ENCODE measurements around the gene ALMS1. TPM values are rescaled to one million over a fixed set of nuclear protein-coding genes. Genes with fewer than 3 reads are reported as not detected.

The ALMS1 gene
- total and polyA plus RNA-seq, 9 of the 15 experiments (the other 6 are each of a cell fraction or from before 2014, with no cell fraction given): 1.4 to 26.3 (median 13.6) TPM

DNA sequence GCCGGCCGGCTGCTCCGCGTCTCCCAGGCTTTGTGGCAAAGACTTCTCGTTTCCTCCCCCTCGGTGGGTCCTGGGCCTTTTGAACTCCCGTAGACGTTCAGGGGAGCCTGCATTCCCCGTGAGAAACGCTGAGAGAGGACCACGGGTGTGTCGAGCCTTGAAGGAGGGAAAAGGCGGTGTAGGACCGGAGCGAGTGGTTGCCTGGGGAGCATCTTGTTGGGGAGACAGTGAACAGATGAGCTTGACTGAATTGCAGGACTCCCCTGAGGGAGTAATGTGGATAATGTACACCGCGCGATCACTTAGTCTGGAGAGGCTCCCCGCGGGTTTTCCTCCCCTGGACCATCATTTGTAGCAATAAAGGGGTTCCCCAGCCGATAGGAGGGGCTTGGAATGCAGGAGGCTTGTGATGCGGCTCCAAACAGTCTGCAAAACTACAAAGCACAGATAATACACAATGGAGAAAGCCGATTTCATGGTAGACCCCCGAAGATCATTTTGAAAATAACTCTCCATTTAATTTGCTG is 769 bp downstream of the ALMS1 start:
- Histone ChIP-seq H3K9me1 (ENCODE audit: control insufficient read depth, insufficient read depth, low read length) (no peaks in the 10 kb centered on the region), H2AFZ (ENCODE audit: low read depth, low read length) (peak overlapping the region; percentile 99), H3K27me3 (ENCODE audit: control insufficient read depth in 2 of 2, insufficient read depth in 2 of 2, low read length in 2 of 2) (peaks cover 0 to 4% of the 10 kb centered on the region in 2 experiments; a peak in 1 of 5 replicates), H3K4me2 (ENCODE audit: insufficient read depth, low read length) (peak overlapping the region; percentile 93), H3K36me3 (ENCODE audit: control insufficient read depth, insufficient read depth, low read length) (no peaks in the 10 kb centered on the region), H3K4me1 (replicated peaks in 1 of 2; ENCODE audit: control insufficient read depth in 2 of 2, insufficient read depth in 2 of 2, low read length in 2 of 2) (peaks cover 0 to 14% of the 10 kb centered on the region in 2 experiments; a peak in 3 of 5 replicates), H3K9ac (ENCODE audit: insufficient read depth in 1 of 2, low read depth in 2 of 2, low read length in 2 of 2) (peak overlapping the region; percentile 74 to 90), H3K9me3 (replicated peaks; ENCODE audit: control insufficient read depth, insufficient read depth, low read depth, low read length) (no peaks in the 10 kb centered on the region), H3K27ac (ENCODE audit: extremely low read depth, low read depth, low read length) (peak overlapping the region; percentile 82), H4K20me1 (replicated peaks; ENCODE audit: control insufficient read depth, insufficient read depth, low read length) (peaks cover 6% of the 10 kb centered on the region; the same call in 1 of the 2 replicates), H3K4me3 (peak overlapping the region; percentile 86), H3K79me2 (ENCODE audit: control insufficient read depth, insufficient read depth, low read length) (peaks cover 27% of the 10 kb centered on the region)
- 0% methylated on average over 19 of the region's 24 CpGs for WGBS (ENCODE audit: insufficient coverage, low coverage, missing lambda C conversion rate)
- in situ Hi-C loops (cut with MboI) (no loop called here), intact Hi-C loops (cut with micrococcal nuclease) (no loop called here)
- FAIRE-seq: no peak
- ChIA-PET CTCF (ENCODE audit: low intra/inter-chr PET ratio) (no interaction called here), POLR2A (interaction anchor here (0.6 to 1.3 kb wide), 7 partner anchors 10 to 614 kb away, joined by 3 read pairs; partner anchors contain the start of gene FBXO41)
- TSS peak; percentile 48 for BruUV-seq (replicated peaks)
- no peak for DNase-seq (ENCODE audit: extremely low read depth in 1 of 4, low spot score in 3 of 4)
- peak; percentile 40 for ATAC-seq
- TF ChIP-seq ZNF354B (CRISPR knock-in tag; IDR thresholded peaks at IDR 0.05) (no peak), MAFF (IDR thresholded peaks at IDR 0.05; ENCODE audit: low read length) (no peak), NRF1 (conservative IDR thresholded peaks at IDR 0.05 in 1 of 2, IDR thresholded peaks at IDR 0.05 in 1 of 2) (peak; percentile 69 to 70; a peak in 2 of 4 replicates), FOXM1 (IDR thresholded peaks at IDR 0.05; ENCODE audit: low read depth) (no peak), FOXM1 (CRISPR knock-in tag; IDR thresholded peaks at IDR 0.05; ENCODE audit: low read depth) (no peak), CTBP1 (IDR thresholded peaks at IDR 0.05; ENCODE audit: borderline replicate concordance) (0 out of 2 replicates have a peak, but pooled peaks have one; percentile 7), MNT (conservative IDR thresholded peaks at IDR 0.05) (peak in 1 of 2 experiments; percentile 11; a peak in 2 of 4 replicates), KDM5B (IDR thresholded peaks at IDR 0.05; ENCODE audit: insufficient replicate concordance, low read depth, low read length) (peak; percentile 63), KLF1 (tag; IDR thresholded peaks at IDR 0.05) (no peak), PHF20 (IDR thresholded peaks at IDR 0.05; ENCODE audit: partially characterized antibody) (peak; percentile 33), POLR2A (conservative IDR thresholded peaks at IDR 0.05) (peak; percentile 80), ZFPM2 (CRISPR knock-in tag; IDR thresholded peaks at IDR 0.05) (no peak), RBFOX2 (IDR thresholded peaks at IDR 0.05; ENCODE audit: low read depth, low read length) (peak; percentile 56; the same call in 1 of the 2 replicates), HDAC8 (tag; IDR thresholded peaks at IDR 0.05) (0 out of 2 replicates have a peak, but pooled peaks have one; percentile 4)
- TF ChIP-seq, protein P1, sequence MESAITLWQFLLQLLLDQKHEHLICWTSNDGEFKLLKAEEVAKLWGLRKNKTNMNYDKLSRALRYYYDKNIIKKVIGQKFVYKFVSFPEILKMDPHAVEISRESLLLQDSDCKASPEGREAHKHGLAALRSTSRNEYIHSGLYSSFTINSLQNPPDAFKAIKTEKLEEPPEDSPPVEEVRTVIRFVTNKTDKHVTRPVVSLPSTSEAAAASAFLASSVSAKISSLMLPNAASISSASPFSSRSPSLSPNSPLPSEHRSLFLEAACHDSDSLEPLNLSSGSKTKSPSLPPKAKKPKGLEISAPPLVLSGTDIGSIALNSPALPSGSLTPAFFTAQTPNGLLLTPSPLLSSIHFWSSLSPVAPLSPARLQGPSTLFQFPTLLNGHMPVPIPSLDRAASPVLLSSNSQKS (CRISPR knock-in tag; IDR thresholded peaks at IDR 0.05): no peak
- TF ChIP-seq, protein P2, sequence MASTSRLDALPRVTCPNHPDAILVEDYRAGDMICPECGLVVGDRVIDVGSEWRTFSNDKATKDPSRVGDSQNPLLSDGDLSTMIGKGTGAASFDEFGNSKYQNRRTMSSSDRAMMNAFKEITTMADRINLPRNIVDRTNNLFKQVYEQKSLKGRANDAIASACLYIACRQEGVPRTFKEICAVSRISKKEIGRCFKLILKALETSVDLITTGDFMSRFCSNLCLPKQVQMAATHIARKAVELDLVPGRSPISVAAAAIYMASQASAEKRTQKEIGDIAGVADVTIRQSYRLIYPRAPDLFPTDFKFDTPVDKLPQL (IDR thresholded peaks at IDR 0.05; ENCODE audit: extremely low read depth, insufficient read length): no peak
- TF ChIP-seq, protein P3, sequence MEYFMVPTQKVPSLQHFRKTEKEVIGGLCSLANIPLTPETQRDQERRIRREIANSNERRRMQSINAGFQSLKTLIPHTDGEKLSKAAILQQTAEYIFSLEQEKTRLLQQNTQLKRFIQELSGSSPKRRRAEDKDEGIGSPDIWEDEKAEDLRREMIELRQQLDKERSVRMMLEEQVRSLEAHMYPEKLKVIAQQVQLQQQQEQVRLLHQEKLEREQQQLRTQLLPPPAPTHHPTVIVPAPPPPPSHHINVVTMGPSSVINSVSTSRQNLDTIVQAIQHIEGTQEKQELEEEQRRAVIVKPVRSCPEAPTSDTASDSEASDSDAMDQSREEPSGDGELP (CRISPR knock-in tag; IDR thresholded peaks at IDR 0.05; ENCODE audit: borderline replicate concordance): peak; percentile 6; the same call in 1 of the 2 replicates

All from K562 (cell line).